Thoracic aorta (tissue), 2 donors: ENCODE measurements around the gene CEACAM4. TPM values are rescaled to one million over a fixed set of nuclear protein-coding genes. Genes with fewer than 3 reads are reported as not detected.

Experiments
- ATAC-seq: fragments of 150-250 bp; one replicate; pipeline ENCODE4 v1.8.0; 2017; ENCODE audit warnings: low read depth; ENCODE audit not compliant: insufficient number of reproducible peaks, low FRiP score
- DNase-seq: peaks from one replicate; pipeline ENCODE4 v3.0.0-alpha.2; 2020; ENCODE audit warnings: low spot score
- H3K27ac ChIP-seq, 2 donors: fragments of 200-600 bp; sonication (generic); 1 replicate in 1 of 2; 2 replicates in 1 of 2; pipeline ENCODE4 v1.5.1; 2016; ENCODE audit warnings: mild to moderate bottlenecking in 2 of 2, moderate library complexity in 2 of 2
- H3K27me3 ChIP-seq: fragments of 200-600 bp; sonication (generic); replicated peaks from 2 replicates; pipeline ENCODE4 v1.6.0; 2016; ENCODE audit warnings: mild to moderate bottlenecking; ENCODE audit not compliant: insufficient read depth
- H3K36me3 ChIP-seq: fragments of 200-600 bp; sonication (generic); one replicate; pipeline ENCODE4 v1.5.1; 2016
- H3K4me1 ChIP-seq, 2 donors: fragments of 200-600 bp; sonication (generic); 1 replicate in 1 of 2; 2 replicates in 1 of 2; pipeline versions ENCODE4 v1.5.1 to v1.6.0; 2016; ENCODE audit warnings: low read depth in 2 of 2, mild to moderate bottlenecking in 1 of 2; ENCODE audit not compliant: control insufficient read depth in 1 of 2
- H3K4me3 ChIP-seq: fragments of 200-600 bp; sonication (generic); 2 replicates; pipeline ENCODE4 v1.5.1; 2016; ENCODE audit warnings: mild to moderate bottlenecking
- H3K9me3 ChIP-seq: fragments of 200-600 bp; sonication (generic); 2 replicates; pipeline ENCODE4 v1.5.1; 2016
- CTCF ChIP-seq: fragments of 200-600 bp; sonication (generic); IDR thresholded peaks from one replicate; pipeline ENCODE4 v1.5.1; 2019; ENCODE audit warnings: antibody characterized with exemption
- total RNA-seq, 2 donors: library from RNA; depleted of rRNA; stranded (reverse); fragments of >200 nt; gene quantifications; one replicate each; pipeline versions ENCODE4 v1.1.0 to v1.2.3, GENCODE V29; 2016

CEACAM4 gene
- total RNA-seq, 2 donors from 2014 or later, result 4.0 TPM; not detected in 1

GRCh38 chr19:41638641-41639081 lies 11.8 kb upstream of the CEACAM4 start:
- Histone ChIP-seq H3K4me3 (no peak overlapping the region), H3K27me3 (no peaks in the 10 kb centered on the region), H3K27ac (no peak overlapping the region), H3K4me1 (no peaks in the 10 kb centered on the region), H3K36me3 (no peaks in the 10 kb centered on the region), H3K9me3 (no peaks in the 10 kb centered on the region)
- DNase-seq, result no peak
- ATAC-seq, result no peak
- no peak for TF ChIP-seq CTCF

GRCh38 chr19:41637484-41637883 lies 10.6 kb upstream of the CEACAM4 start:
- DNase-seq (no peak), ATAC-seq (no peak)
- Histone ChIP-seq H3K36me3 (no peaks in the 10 kb centered on the region), H3K4me3 (no peak overlapping the region), H3K9me3 (no peaks in the 10 kb centered on the region), H3K27me3 (no peaks in the 10 kb centered on the region), H3K4me1 (no peaks in the 10 kb centered on the region), H3K27ac (no peak overlapping the region)
- no peak for TF ChIP-seq CTCF

- no peak for DNase-seq
- no peaks in the 10 kb centered on the region for H3K9me3 ChIP-seq
- ATAC-seq, result no peak
- H3K27ac ChIP-seq, result no peak overlapping the region
- H3K4me1 ChIP-seq, result no peaks in the 10 kb centered on the region
- H3K27me3 ChIP-seq, result no peaks in the 10 kb centered on the region
- H3K4me3 ChIP-seq, result no peak overlapping the region
- no peaks in the 10 kb centered on the region for H3K36me3 ChIP-seq
- no peak for TF ChIP-seq CTCF
Observed at GRCh38 chr19:41627966-41628675, 1.2 kb upstream of the CEACAM4 start.

- no peak for ATAC-seq
Observed at GRCh38 chr19:41626278-41626677, 596 bp downstream of the CEACAM4 start.

GRCh38 chr19:41624937-41625336 lies 1.9 kb downstream of the CEACAM4 start:
- no peak for TF ChIP-seq CTCF
- no peaks in the 10 kb centered on the region for H3K27me3 ChIP-seq
- ATAC-seq, result no peak

More at GRCh38 chr19:41626278-41626677, 596 bp downstream of the CEACAM4 start:
- Histone ChIP-seq H3K36me3 (no peaks in the 10 kb centered on the region), H3K9me3 (no peaks in the 10 kb centered on the region), H3K27me3 (no peaks in the 10 kb centered on the region), H3K27ac (no peak overlapping the region), H3K4me3 (peak overlapping the region; percentile 54), H3K4me1 (no peaks in the 10 kb centered on the region)
- no peak for TF ChIP-seq CTCF
- DNase-seq, result no peak

More at GRCh38 chr19:41624937-41625336, 1.9 kb downstream of the CEACAM4 start:
- no peak for DNase-seq
- no peaks in the 10 kb centered on the region for H3K9me3 ChIP-seq
- no peak overlapping the region for H3K27ac ChIP-seq
- no peaks in the 10 kb centered on the region for H3K36me3 ChIP-seq
- H3K4me1 ChIP-seq, result no peaks in the 10 kb centered on the region
- no peak overlapping the region for H3K4me3 ChIP-seq
